Breast epithelium (tissue), 4 donors: ENCODE measurements around the gene NDFIP2. TPM values are rescaled to one million over a fixed set of nuclear protein-coding genes. Genes with fewer than 3 reads are reported as not detected.

ENCODE experiments used
- DNase-seq, 2 donors: peaks; one replicate each; pipeline ENCODE4 v3.0.0-alpha.2; 2019; ENCODE audit warnings: low spot score in 2 of 2
- H3K27ac ChIP-seq, 2 donors: fragments of 200-600 bp; sonication (generic) in 1 of 2; one replicate each; pipeline ENCODE4 v1.5.1; 2016 to 2019; ENCODE audit warnings: mild to moderate bottlenecking in 1 of 2
- H3K27me3 ChIP-seq, 2 donors: fragments of 200-600 bp; sonication (generic) in 1 of 2; one replicate each; pipeline versions ENCODE4 v1.5.1 to v1.6.0; 2017 to 2019; ENCODE audit warnings: control low read depth in 1 of 2, mild to moderate bottlenecking in 1 of 2
- H3K36me3 ChIP-seq: fragments of 200-600 bp; one replicate; pipeline ENCODE4 v1.5.1; 2019
- H3K4me1 ChIP-seq, 2 donors: fragments of 200-600 bp; sonication (generic); one replicate each; pipeline ENCODE4 v1.5.1; 2016 to 2019; ENCODE audit warnings: control low read depth in 1 of 2
- H3K4me3 ChIP-seq, 3 donors: fragments of 200-600 bp; sonication (generic); 1 replicate in 2 of 3; 2 replicates in 1 of 3; pipeline ENCODE4 v1.5.1; 2016 to 2019; ENCODE audit warnings: mild to moderate bottlenecking in 3 of 3, moderate library complexity in 2 of 3
- H3K9me3 ChIP-seq, 2 donors: fragments of 200-600 bp; sonication (generic) in 1 of 2; one replicate each; pipeline ENCODE4 v1.5.1; 2016 to 2019; ENCODE audit warnings: control low read depth in 1 of 2
- CTCF ChIP-seq, 3 donors: fragments of 450-650 bp; IDR thresholded peaks; one replicate each; pipeline ENCODE4 v1.5.1; 2016 to 2017; ENCODE audit warnings: antibody characterized with exemption in 3 of 3, mild to moderate bottlenecking in 3 of 3, moderate library complexity in 3 of 3
- POLR2A ChIP-seq: fragments of 450-650 bp; IDR thresholded peaks from one replicate; pipeline ENCODE4 v1.6.1; 2016; ENCODE audit warnings: antibody characterized with exemption, mild to moderate bottlenecking, moderate library complexity
- POLR2AphosphoS5 ChIP-seq, 3 donors: sonication (generic); formaldehyde crosslinking; IDR thresholded peaks; one replicate each; pipeline ENCODE4 v1.6.1; 2017; ENCODE audit warnings: antibody characterized with exemption in 3 of 3
- intact Hi-C: fragments of 100-400 bp; cut with DNase I; formaldehyde crosslinking; loops from one replicate; pipeline ENCODE4 v1.15.1; 2023; ENCODE audit warnings: low total_unique reads
- total RNA-seq, 3 donors: library from RNA; depleted of rRNA; stranded (reverse); fragments of >200 nt; gene quantifications; one replicate each; pipeline ENCODE4 v1.1.0, GENCODE V29; 2016

Gene NDFIP2
- total RNA-seq, 3 donors from 2014 or later, result 15.8 to 26.5 (median 22.6) TPM

- Histone ChIP-seq H3K27ac (no peak overlapping the region), H3K4me3 (no peak overlapping the region), H3K27me3 (no peaks in the 10 kb centered on the region), H3K4me1 (no peaks in the 10 kb centered on the region), H3K9me3 (no peaks in the 10 kb centered on the region), H3K36me3 (no peaks in the 10 kb centered on the region)
- TF ChIP-seq POLR2A, result no peak
- TF ChIP-seq CTCF (IDR thresholded peaks at IDR 0.05), result no peak
- no peak for TF ChIP-seq POLR2AphosphoS5 (IDR thresholded peaks at IDR 0.05)
- DNase-seq, result no peak
- intact Hi-C loops, result no loop called here
These were observed 22.6 kb downstream of the NDFIP2 start for GRCh38 chr13:79503473-79504017.

GRCh38 chr13:79508224-79508961 is 27.4 kb downstream of the NDFIP2 start:
- Histone ChIP-seq H3K36me3 (no peaks in the 10 kb centered on the region), H3K27me3 (no peaks in the 10 kb centered on the region), H3K4me1 (no peaks in the 10 kb centered on the region), H3K4me3 (no peak overlapping the region), H3K27ac (no peak overlapping the region), H3K9me3 (no peaks in the 10 kb centered on the region)
- no peak for TF ChIP-seq POLR2AphosphoS5 (IDR thresholded peaks at IDR 0.05)
- no peak for DNase-seq
- intact Hi-C loops, result no loop called here

GRCh38 chr13:79511611-79512010 is 30.7 kb downstream of the NDFIP2 start:
- Histone ChIP-seq H3K27me3 (no peaks in the 10 kb centered on the region), H3K27ac (no peak overlapping the region), H3K36me3 (no peaks in the 10 kb centered on the region), H3K4me1 (no peaks in the 10 kb centered on the region), H3K9me3 (no peaks in the 10 kb centered on the region), H3K4me3 (no peak overlapping the region)
- intact Hi-C loops, result no loop called here
- no peak for DNase-seq
- TF ChIP-seq POLR2AphosphoS5 (IDR thresholded peaks at IDR 0.05) (no peak), CTCF (IDR thresholded peaks at IDR 0.05) (no peak), POLR2A (no peak)

- intact Hi-C loops, result no loop called here
- Histone ChIP-seq H3K27me3 (no peaks in the 10 kb centered on the region), H3K4me1 (no peaks in the 10 kb centered on the region), H3K36me3 (no peaks in the 10 kb centered on the region), H3K27ac (no peak overlapping the region), H3K9me3 (no peaks in the 10 kb centered on the region), H3K4me3 (no peak overlapping the region)
- no peak for DNase-seq
- TF ChIP-seq POLR2A, result no peak
- no peak for TF ChIP-seq POLR2AphosphoS5 (IDR thresholded peaks at IDR 0.05)
- TF ChIP-seq CTCF (IDR thresholded peaks at IDR 0.05), result no peak
These were observed 32.0 kb downstream of the NDFIP2 start for GRCh38 chr13:79512950-79513349.

- no peak for DNase-seq
These were observed 35.6 kb downstream of the NDFIP2 start for GRCh38 chr13:79516595-79516994.

More at GRCh38 chr13:79516595-79516994, 35.6 kb downstream of the NDFIP2 start:
- Histone ChIP-seq H3K4me3 (no peak overlapping the region), H3K9me3 (no peaks in the 10 kb centered on the region), H3K27ac (no peak overlapping the region), H3K4me1 (no peaks in the 10 kb centered on the region), H3K27me3 (no peaks in the 10 kb centered on the region), H3K36me3 (no peaks in the 10 kb centered on the region)
- intact Hi-C loops, result loop anchor here (5.0 kb wide), 1 partner anchor 586 kb away; no protein-coding TSS in a partner anchor
- TF ChIP-seq CTCF (IDR thresholded peaks at IDR 0.05) (no peak), POLR2A (no peak), POLR2AphosphoS5 (IDR thresholded peaks at IDR 0.05) (no peak)
